HepG2 (cell line): ENCODE data around the gene CHST11. TPM values are rescaled to one million over a fixed set of nuclear protein-coding genes. Genes with fewer than 3 reads are reported as not detected.

Experiments used
- DNMT3B ChIP-seq: conservative IDR thresholded peaks from 2 replicates; pipeline ENCODE4 v1.6.1; 2016; ENCODE audit warnings: missing biosample characterization, control low read depth
- EED ChIP-seq: sonication (generic); formaldehyde crosslinking; IDR thresholded peaks from 2 replicates; pipeline ENCODE4 v1.5.0; 2020; ENCODE audit warnings: mild to moderate bottlenecking, missing genetic modification reagents
- HDAC2 ChIP-seq: sonication (generic); formaldehyde crosslinking; IDR thresholded peaks from 2 replicates; pipeline ENCODE4 v1.4.0; 2020; ENCODE audit warnings: missing genetic modification reagents
- PRDM10 ChIP-seq: sonication (generic); formaldehyde crosslinking; IDR thresholded peaks from 2 replicates; pipeline ENCODE4 v1.4.0; 2020; ENCODE audit warnings: low read depth, missing genetic modification reagents
- ZNF703 ChIP-seq: sonication (generic); formaldehyde crosslinking; IDR thresholded peaks from 2 replicates; pipeline ENCODE4 v1.5.1; 2020; ENCODE audit warnings: missing genetic modification reagents, mild to moderate bottlenecking, moderate library complexity, borderline replicate concordance
- ZNF713 ChIP-seq: sonication (generic); formaldehyde crosslinking; IDR thresholded peaks from 2 replicates; pipeline ENCODE4 v1.4.0; 2020; ENCODE audit warnings: mild to moderate bottlenecking, missing genetic modification reagents
- ZNF761 ChIP-seq: sonication (generic); formaldehyde crosslinking; conservative IDR thresholded peaks from 2 replicates; pipeline ENCODE4 v1.4.0; 2020; ENCODE audit warnings: mild to moderate bottlenecking, missing genetic modification reagents
- polyA plus RNA-seq, 8 experiments: library from polyadenylated mRNA; depleted of rRNA in 3 of 8; stranded (reverse) in 7 of 8; unstranded in 1 of 8; fragments of >200 nt; fragmentation: Illumina TruSeq in 4 of 8; extraction: Trizol in 4 of 8; gene quantifications; 2 replicates each; pipeline versions ENCODE4 v1.2.1 to v1.2.3, GENCODE V29; 2011 to 2016; ENCODE audit warnings: low read depth in 4 of 8, missing spikeins in 1 of 8, mixed read lengths in 1 of 8; ENCODE audit not compliant: insufficient read depth in 1 of 8
- total RNA-seq, 5 experiments: library from RNA; depleted of rRNA; stranded (reverse); fragments of >200 nt; fragmentation: Illumina TruSeq; extraction: Trizol; gene quantifications; 2 replicates each; pipeline ENCODE4 v1.2.3, GENCODE V29; 2016; ENCODE audit warnings: low read depth in 1 of 5
- TF ChIP-seq, protein P1 (sequence below): IDR thresholded peaks from 2 replicates; pipeline ENCODE4 v1.6.1; 2016; ENCODE audit warnings: missing biosample characterization, missing genetic modification reagents, low read depth

CHST11 gene
- total and polyA plus RNA-seq, 2 of the 13 experiments (the other 11 are each of a cell fraction or from before 2014, with no cell fraction given): 0.15 TPM; not detected in 1

GRCh38 chr12:104519190-104520019 lies 62.7 kb downstream of the CHST11 start (continued):
- TF ChIP-seq PRDM10 (CRISPR knock-in tag) (no peak), EED (CRISPR knock-in tag) (no peak), ZNF761 (no peak), ZNF713 (CRISPR knock-in tag) (no peak), HDAC2 (CRISPR knock-in tag) (no peak), ZNF703 (CRISPR knock-in tag) (no peak), DNMT3B (CRISPR knock-in tag) (no peak)
- TF ChIP-seq, protein P1, sequence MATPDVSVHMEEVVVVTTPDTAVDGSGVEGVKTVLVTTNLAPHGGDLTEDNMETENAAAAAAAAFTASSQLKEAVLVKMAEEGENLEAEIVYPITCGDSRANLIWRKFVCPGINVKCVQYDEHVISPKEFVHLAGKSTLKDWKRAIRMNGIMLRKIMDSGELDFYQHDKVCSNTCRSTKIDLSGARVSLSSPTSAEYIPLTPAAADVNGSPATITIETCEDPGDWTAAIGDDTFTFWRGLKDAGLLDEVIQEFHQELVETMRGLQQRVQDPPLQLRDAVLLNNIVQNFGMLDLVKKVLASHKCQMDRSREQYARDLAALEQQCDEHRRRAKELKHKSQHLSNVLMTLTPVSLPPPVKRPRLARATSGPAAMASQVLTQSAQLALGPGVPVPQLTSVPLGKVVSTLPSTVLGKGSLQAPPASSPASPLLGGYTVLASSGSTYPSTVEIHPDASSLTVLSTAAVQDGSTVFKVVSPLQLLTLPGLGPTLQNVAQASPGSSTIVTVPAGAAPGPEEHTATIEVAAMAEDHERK (CRISPR knock-in tag): no peak
